ENCODE data around the gene DSTYK.
"Not testable (repeated sequence)": the region's sequence is repeated elsewhere in the genome, so short reads cannot be mapped to it uniquely, and the experiment has no call there.

Gene DSTYK

GRCh38 chr1:205214756-205215155 is 3.3 kb upstream of the DSTYK start:
- no peak for DNase-seq (ENCODE audit: low read depth)

- DNase-seq (ENCODE audit: low read depth) = no peak
Measured at GRCh38 chr1:205211839-205212536, 486 bp upstream of the DSTYK start.

- DNase-seq (ENCODE audit: low read depth) = no peak
Measured at GRCh38 chr1:205210756-205211168, 740 bp downstream of the DSTYK start.

- DNase-seq (ENCODE audit: low read depth) = no peak
Measured at GRCh38 chr1:205208811-205209210, 2.7 kb downstream of the DSTYK start.

- no peak for DNase-seq (ENCODE audit: low read depth)
Measured at GRCh38 chr1:205205055-205205454, 6.4 kb downstream of the DSTYK start.

- DNase-seq (ENCODE audit: low read depth) = no peak
Measured at GRCh38 chr1:205204552-205204951, 7.0 kb downstream of the DSTYK start.

- no peak for DNase-seq (ENCODE audit: low read depth)
Measured at GRCh38 chr1:205199931-205200299, 11.6 kb downstream of the DSTYK start.

GRCh38 chr1:205199090-205199930 is 12.2 kb downstream of the DSTYK start:
- DNase-seq (ENCODE audit: low read depth) = no peak

GRCh38 chr1:205192287-205192686 is 19.2 kb downstream of the DSTYK start:
- DNase-seq (ENCODE audit: low read depth) = no peak

GRCh38 chr1:205191622-205192021 is 19.9 kb downstream of the DSTYK start:
- DNase-seq (ENCODE audit: low read depth) = no peak

GRCh38 chr1:205190845-205191577 is 20.5 kb downstream of the DSTYK start:
- DNase-seq (ENCODE audit: low read depth) = no peak

- DNase-seq (ENCODE audit: low read depth) = no peak
Measured at GRCh38 chr1:205189131-205189530, 22.4 kb downstream of the DSTYK start.

GRCh38 chr1:205188596-205188995 is 22.9 kb downstream of the DSTYK start:
- DNase-seq (ENCODE audit: low read depth) = no peak

GRCh38 chr1:205188098-205188497 is 23.4 kb downstream of the DSTYK start:
- DNase-seq (ENCODE audit: low read depth) = no peak

- no peak for DNase-seq (ENCODE audit: low read depth)
Measured at GRCh38 chr1:205187420-205187819, 24.1 kb downstream of the DSTYK start.

GRCh38 chr1:205186191-205186590 is 25.3 kb downstream of the DSTYK start:
- DNase-seq (ENCODE audit: low read depth) = no peak

- no peak for DNase-seq (ENCODE audit: low read depth)
Measured at GRCh38 chr1:205183676-205184335, 27.7 kb downstream of the DSTYK start.

- no peak for DNase-seq (ENCODE audit: low read depth)
Measured at GRCh38 chr1:205182930-205183329, 28.6 kb downstream of the DSTYK start.

GRCh38 chr1:205180331-205180730 is 31.2 kb downstream of the DSTYK start:
- DNase-seq (ENCODE audit: low read depth) = not testable (repeated sequence)

- DNase-seq (ENCODE audit: low read depth) = no peak
Measured at GRCh38 chr1:205179842-205180241, 31.7 kb downstream of the DSTYK start.

GRCh38 chr1:205172729-205173366 is 38.7 kb downstream of the DSTYK start:
- DNase-seq (ENCODE audit: low read depth) = no peak

GRCh38 chr1:205171369-205171768 is 40.1 kb downstream of the DSTYK start:
- no peak for DNase-seq (ENCODE audit: low read depth)

Data from stimulated activated CD8-positive, alpha-beta memory T cell treated with anti-CD3 and anti-CD28 coated beads, Interleukin-12 subunit alpha, Interleukin-12 subunit beta, amount 100 ng/mL, for 1 hour (primary cell).